B cell (primary cell): ENCODE measurements around the gene SLC5A5. TPM values are rescaled to one million over a fixed set of nuclear protein-coding genes. Genes with fewer than 3 reads are reported as not detected.

ENCODE experiments used
- ATAC-seq: fragments of 200-7000 bp; cut with Tn5 transposase; one replicate; pipeline ENCODE4 v1.10.0; 2021; ENCODE audit warnings: low read depth, mild to moderate bottlenecking, moderate number of reproducible peaks, moderate library complexity
- CTCF ChIA-PET: fragments of 350-600 bp; sonication (Branson Sonifier 250); formaldehyde crosslinking; loops from one replicate; lab custom pipeline; 2021; ENCODE audit warnings: antibody characterized with exemption, inconsistent platforms; lab: Charles Lee
- POLR2A ChIA-PET: fragments of 350-600 bp; sonication (Branson Sonifier 250); formaldehyde crosslinking; loops from one replicate; lab custom pipeline; 2021; ENCODE audit warnings: antibody characterized with exemption; lab: Charles Lee
- DNase-seq: peaks from one replicate; pipeline ENCODE4 v3.0.0; 2013
- H2AFZ ChIP-seq: 2 replicates; pipeline ENCODE4 v1.6.1; 2012; ENCODE audit warnings: mild to moderate bottlenecking, low read depth, low read length; ENCODE audit not compliant: insufficient read depth, poor library complexity, severe bottlenecking
- H3K27ac ChIP-seq, 2 donors: 1 replicate in 1 of 2; 2 replicates in 1 of 2; pipeline ENCODE4 v1.5.1; 2012 to 2013; ENCODE audit warnings: low read length in 2 of 2, mild to moderate bottlenecking in 2 of 2, moderate library complexity in 1 of 2
- H3K27me3 ChIP-seq, 4 experiments: fragments of 200-600 bp in 1 of 4; sonication (generic) in 1 of 4; replicated peaks in 1 of 4; 1 replicate in 2 of 4; 2 replicates in 2 of 4; pipeline versions ENCODE4 v1.6.1 to v1.7.0; 2013 to 2016; ENCODE audit warnings: low read length in 3 of 4, mild to moderate bottlenecking in 2 of 4, mixed read lengths in 1 of 4, moderate library complexity in 1 of 4; ENCODE audit not compliant: insufficient read depth in 4 of 4, control insufficient read depth in 3 of 4; ENCODE audit errors: control extremely low read depth in 1 of 4
- H3K36me3 ChIP-seq, 2 experiments: replicated peaks in 1 of 2; 1 replicate in 1 of 2; 2 replicates in 1 of 2; pipeline versions ENCODE4 v1.6.1 to v1.7.1; 2013; ENCODE audit warnings: low read length in 1 of 2; ENCODE audit not compliant: insufficient read depth in 2 of 2, control insufficient read depth in 1 of 2; ENCODE audit errors: control extremely low read depth in 1 of 2, extremely low read depth in 1 of 2
- H3K4me1 ChIP-seq, 2 donors: fragments of 200-600 bp in 1 of 2; sonication (generic) in 1 of 2; 1 replicate in 1 of 2; 2 replicates in 1 of 2; pipeline versions ENCODE4 v1.5.1 to v1.6.1; 2013 to 2017; ENCODE audit warnings: low read length in 2 of 2; ENCODE audit not compliant: control insufficient read depth in 2 of 2, insufficient read depth in 2 of 2
- H3K4me2 ChIP-seq: replicated peaks from 2 replicates; pipeline ENCODE3; 2012; ENCODE audit warnings: mild to moderate bottlenecking, low read depth, low read length; ENCODE audit not compliant: poor library complexity, severe bottlenecking
- H3K4me3 ChIP-seq, 5 experiments: fragments of 200-600 bp in 1 of 5; sonication (generic) in 1 of 5; 1 replicate in 3 of 5; 2 replicates in 2 of 5; pipeline versions ENCODE4 v1.5.1 to v1.7.0; 2011 to 2016; ENCODE audit warnings: low read length in 4 of 5, mild to moderate bottlenecking in 4 of 5, low read depth in 2 of 5, control low read depth in 1 of 5, moderate library complexity in 1 of 5; ENCODE audit not compliant: insufficient read depth in 1 of 5; ENCODE audit errors: control extremely low read depth in 1 of 5, extremely low read depth in 1 of 5
- H3K79me2 ChIP-seq: fragments of 200-600 bp; sonication (generic); one replicate; pipeline ENCODE4 v1.6.0; 2016; ENCODE audit warnings: low read length; ENCODE audit not compliant: control insufficient read depth, insufficient read depth
- H3K9ac ChIP-seq: fragments of 200-600 bp; sonication (generic); 2 replicates; pipeline ENCODE4 v1.6.1; 2017; ENCODE audit warnings: mild to moderate bottlenecking, low read length, moderate library complexity
- H3K9me3 ChIP-seq, 3 donors: one replicate each; pipeline versions ENCODE4 v1.6.1 to v1.7.1; 2013; ENCODE audit warnings: low read length in 2 of 3; ENCODE audit not compliant: control insufficient read depth in 2 of 3, insufficient read depth in 1 of 3; ENCODE audit errors: control extremely low read depth in 1 of 3
- H4K20me1 ChIP-seq: 2 replicates; pipeline ENCODE4 v1.6.0; 2012; ENCODE audit warnings: mild to moderate bottlenecking, low read length; ENCODE audit not compliant: insufficient read depth, control insufficient read depth, poor library complexity, severe bottlenecking
- H3K27ac Mint-ChIP-seq: one replicate; pipeline ENCODE4 v1.8.0; 2021; ENCODE audit warnings: mixed read lengths
- H3K27me3 Mint-ChIP-seq: one replicate; pipeline ENCODE4 v1.8.0; 2021; ENCODE audit warnings: mixed read lengths
- H3K4me1 Mint-ChIP-seq: one replicate; pipeline ENCODE4 v1.8.0; 2021; ENCODE audit warnings: mixed read lengths
- H3K4me3 Mint-ChIP-seq: one replicate; pipeline ENCODE4 v1.8.0; 2021; ENCODE audit warnings: mixed read lengths
- H3K9me3 Mint-ChIP-seq: one replicate; pipeline ENCODE4 v1.8.0; 2022; ENCODE audit warnings: mixed read lengths; ENCODE audit not compliant: insufficient read depth
- CTCF ChIP-seq: fragments of 200-600 bp; IDR thresholded peaks from one replicate; pipeline ENCODE4 v1.8.0; 2022; ENCODE audit warnings: antibody characterized with exemption, mild to moderate bottlenecking
- EZH2 ChIP-seq: IDR thresholded peaks from 2 replicates; pipeline ENCODE4 v1.6.1; 2012; ENCODE audit warnings: borderline replicate concordance, low read depth, mild to moderate bottlenecking, moderate library complexity, low read length; ENCODE audit not compliant: insufficient read depth, poor library complexity, severe bottlenecking
- WGBS: methylation state at CpG from one replicate; pipeline ENCODE4 v1.1.5; 2013; ENCODE audit warnings: missing lambda C conversion rate; ENCODE audit not compliant: insufficient coverage; 5-methylcytosine and 5-hydroxymethylcytosine counted together
- intact Hi-C: fragments of 100-400 bp; cut with micrococcal nuclease; formaldehyde crosslinking; loops from one replicate; pipeline ENCODE4 v1.10.0; 2022
- polyA plus RNA-seq: library from polyadenylated mRNA; depleted of rRNA; stranded (reverse); fragments of >200 nt; gene quantifications from 2 replicates; pipeline ENCODE4 v1.2.3, GENCODE V29; 2012
- total RNA-seq, 2 donors: library from RNA; stranded (reverse); fragments of 120-200 nt in 1 of 2; gene quantifications; 1 replicate in 1 of 2; 2 replicates in 1 of 2; pipeline versions ENCODE4 v1.2.3 to v1.2.4, GENCODE V29; 2013 to 2022

The SLC5A5 gene
- total and polyA plus RNA-seq, 2 donors (not counting 1 experiment from before 2014, with no cell fraction given), result 0.07 to 0.40 TPM

GRCh38 chr19:17843908-17844490 is 27.7 kb upstream of the SLC5A5 start:
- CTCF ChIA-PET, result no interaction called here
- intact Hi-C loops, result no loop called here
- Histone ChIP-seq H3K27me3 (no peaks in the 10 kb centered on the region), H3K36me3 (peaks cover 0 to 53% of the 10 kb centered on the region in 2 experiments), H3K9me3 (peaks cover 0 to 6% (median 0%) of the 10 kb centered on the region in 3 donors), H3K79me2 (peaks cover 74% of the 10 kb centered on the region), H2AFZ (no peak overlapping the region), H3K9ac (no peak overlapping the region), H3K27ac (no peak overlapping the region), H3K4me3 (no peak overlapping the region), H4K20me1 (peaks cover 44% of the 10 kb centered on the region), H3K4me1 (peaks cover 33 to 55% of the 10 kb centered on the region in 2 donors), H3K4me2 (no peak overlapping the region)
- DNase-seq, result no peak
- POLR2A ChIA-PET, result no interaction called here
- H3K27me3 Mint-ChIP-seq, result no peaks in the 10 kb centered on the region
- TF ChIP-seq EZH2 (no peak), CTCF (no peak)
- peak overlapping the region; percentile 32 for H3K4me3 Mint-ChIP-seq
- H3K4me1 Mint-ChIP-seq, result peaks cover 43% of the 10 kb centered on the region
- peak overlapping the region; percentile 56 for H3K27ac Mint-ChIP-seq
- 86% methylated on average over 14 of the region's 14 CpGs for WGBS
- H3K9me3 Mint-ChIP-seq, result no peaks in the 10 kb centered on the region
- ATAC-seq, result no peak

- CTCF ChIA-PET, result interaction anchor here (1.0 to 5.6 kb wide), 4 partner anchors 9 to 62 kb away, joined by 3 to 50 read pairs (median 6); partner anchors contain the start of gene RPL18A
- Histone ChIP-seq H2AFZ (no peak overlapping the region), H4K20me1 (peaks cover 36% of the 10 kb centered on the region), H3K27me3 (no peaks in the 10 kb centered on the region), H3K9me3 (peaks cover 0 to 6% (median 0%) of the 10 kb centered on the region in 3 donors), H3K4me1 (peaks cover 51 to 77% of the 10 kb centered on the region in 2 donors), H3K27ac (peak overlapping the region; percentile 10 to 94), H3K9ac (no peak overlapping the region), H3K4me3 (peak overlapping the region in 4 of 5 experiments; percentile 6 to 67 (median 12)), H3K79me2 (peaks cover 63% of the 10 kb centered on the region), H3K36me3 (peaks cover 0 to 33% of the 10 kb centered on the region in 2 experiments), H3K4me2 (peak overlapping the region; percentile 93)
- Mint-ChIP-seq H3K4me1 (peaks cover 54% of the 10 kb centered on the region), H3K4me3 (peak overlapping the region; percentile 75), H3K27me3 (no peaks in the 10 kb centered on the region), H3K27ac (peak overlapping the region; percentile 81), H3K9me3 (no peaks in the 10 kb centered on the region)
- POLR2A ChIA-PET, result no interaction called here
- DNase-seq, result no peak
- TF ChIP-seq EZH2 (no peak), CTCF (no peak)
- intact Hi-C loops, result no loop called here
- no peak for ATAC-seq
- 40% methylated on average over 5 of the region's 8 CpGs for WGBS
Measured at GRCh38 chr19:17846146-17846545, 25.6 kb upstream of the SLC5A5 start.
